PFSK-1 (cell line): ENCODE data around the gene SP2.

Experiments
- FOXP2 ChIP-seq: optimal IDR thresholded peaks from 2 replicates; pipeline ENCODE3; 2011; ENCODE audit warnings: borderline replicate concordance, control low read depth, inconsistent platforms; ENCODE audit not compliant: insufficient read depth; ENCODE audit errors: extremely low read length, extremely low read depth
- POLR2AphosphoS5 ChIP-seq: IDR thresholded peaks from 2 replicates; pipeline ENCODE4 v1.6.1; 2012; ENCODE audit warnings: low read depth, mild to moderate bottlenecking, control low read depth, low read length, moderate library complexity
- SIN3A ChIP-seq: IDR thresholded peaks from 2 replicates; pipeline ENCODE4 v1.6.1; 2012; ENCODE audit warnings: mild to moderate bottlenecking, low read length, moderate library complexity, borderline replicate concordance; ENCODE audit not compliant: insufficient read depth
- TAF1 ChIP-seq: IDR thresholded peaks from 2 replicates; pipeline ENCODE4 v1.6.1; 2012; ENCODE audit warnings: low read length, control low read depth, borderline replicate concordance; ENCODE audit not compliant: insufficient read depth
- TF ChIP-seq, protein P1 (sequence below), 2 experiments: IDR thresholded peaks; 2 replicates each; pipeline versions ENCODE4 v1.6.1 to v1.8.0; 2011 to 2012; ENCODE audit warnings: low read depth in 2 of 2, low read length in 2 of 2, control low read depth in 1 of 2, inconsistent platforms in 1 of 2, mild to moderate bottlenecking in 1 of 2, moderate library complexity in 1 of 2; ENCODE audit not compliant: insufficient read depth in 1 of 2

SP2 gene

DNA sequence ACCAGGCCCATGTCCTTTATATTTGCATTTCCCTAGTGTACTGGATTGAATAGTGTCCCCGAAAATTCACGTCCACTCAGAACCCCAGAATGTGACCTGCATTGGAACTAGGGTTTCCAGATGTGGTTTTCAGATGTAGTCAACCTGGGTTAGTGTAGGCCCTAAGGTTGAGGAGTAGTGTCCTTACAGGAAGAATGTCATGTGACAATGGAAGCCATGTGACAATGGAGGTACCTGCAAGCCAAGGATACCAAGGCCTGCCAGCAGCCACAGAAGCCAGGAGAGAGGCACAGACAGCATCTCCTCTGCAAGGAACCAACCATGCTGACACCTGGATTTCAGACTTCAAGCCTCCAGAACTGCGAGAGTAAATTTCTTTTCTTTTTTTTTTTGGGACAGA, 66.9 kb downstream of the SP2 start:
- TF ChIP-seq POLR2AphosphoS5 (no peak), SIN3A (no peak), TAF1 (no peak), FOXP2 (no peak)
- TF ChIP-seq, protein P1, sequence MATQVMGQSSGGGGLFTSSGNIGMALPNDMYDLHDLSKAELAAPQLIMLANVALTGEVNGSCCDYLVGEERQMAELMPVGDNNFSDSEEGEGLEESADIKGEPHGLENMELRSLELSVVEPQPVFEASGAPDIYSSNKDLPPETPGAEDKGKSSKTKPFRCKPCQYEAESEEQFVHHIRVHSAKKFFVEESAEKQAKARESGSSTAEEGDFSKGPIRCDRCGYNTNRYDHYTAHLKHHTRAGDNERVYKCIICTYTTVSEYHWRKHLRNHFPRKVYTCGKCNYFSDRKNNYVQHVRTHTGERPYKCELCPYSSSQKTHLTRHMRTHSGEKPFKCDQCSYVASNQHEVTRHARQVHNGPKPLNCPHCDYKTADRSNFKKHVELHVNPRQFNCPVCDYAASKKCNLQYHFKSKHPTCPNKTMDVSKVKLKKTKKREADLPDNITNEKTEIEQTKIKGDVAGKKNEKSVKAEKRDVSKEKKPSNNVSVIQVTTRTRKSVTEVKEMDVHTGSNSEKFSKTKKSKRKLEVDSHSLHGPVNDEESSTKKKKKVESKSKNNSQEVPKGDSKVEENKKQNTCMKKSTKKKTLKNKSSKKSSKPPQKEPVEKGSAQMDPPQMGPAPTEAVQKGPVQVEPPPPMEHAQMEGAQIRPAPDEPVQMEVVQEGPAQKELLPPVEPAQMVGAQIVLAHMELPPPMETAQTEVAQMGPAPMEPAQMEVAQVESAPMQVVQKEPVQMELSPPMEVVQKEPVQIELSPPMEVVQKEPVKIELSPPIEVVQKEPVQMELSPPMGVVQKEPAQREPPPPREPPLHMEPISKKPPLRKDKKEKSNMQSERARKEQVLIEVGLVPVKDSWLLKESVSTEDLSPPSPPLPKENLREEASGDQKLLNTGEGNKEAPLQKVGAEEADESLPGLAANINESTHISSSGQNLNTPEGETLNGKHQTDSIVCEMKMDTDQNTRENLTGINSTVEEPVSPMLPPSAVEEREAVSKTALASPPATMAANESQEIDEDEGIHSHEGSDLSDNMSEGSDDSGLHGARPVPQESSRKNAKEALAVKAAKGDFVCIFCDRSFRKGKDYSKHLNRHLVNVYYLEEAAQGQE (IDR thresholded peaks at IDR 0.05; ENCODE audit: insufficient read depth in 1 of 2, low read depth in 2 of 2, low read length in 2 of 2): no peak

DNA sequence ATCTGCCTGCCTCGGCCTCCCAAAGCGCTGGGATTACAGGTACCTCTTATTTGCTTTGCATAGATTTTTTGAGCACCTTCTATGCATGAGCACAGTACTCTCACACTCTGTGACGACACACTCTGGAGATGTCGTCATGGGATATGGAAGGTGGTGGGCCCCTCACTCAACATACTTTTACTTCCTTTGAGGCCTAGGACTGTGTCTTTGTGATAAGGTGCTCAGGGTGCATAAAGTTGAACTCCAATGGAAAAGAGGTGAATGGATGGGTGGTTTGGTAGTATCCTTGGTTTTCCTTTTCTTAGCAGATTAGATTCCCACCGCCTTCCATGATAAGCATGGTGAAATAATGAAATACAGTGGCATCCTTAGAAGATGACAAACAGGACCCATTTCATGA, 68.8 kb downstream of the SP2 start:
- TF ChIP-seq POLR2AphosphoS5: no peak
- TF ChIP-seq, protein P1 (IDR thresholded peaks at IDR 0.05; ENCODE audit: insufficient read depth in 1 of 2, low read depth in 2 of 2, low read length in 2 of 2): no peak
- no peak for TF ChIP-seq TAF1

- TF ChIP-seq FOXP2 (no peak), SIN3A (no peak), TAF1 (no peak)
- TF ChIP-seq, protein P1 (IDR thresholded peaks at IDR 0.05; ENCODE audit: insufficient read depth in 1 of 2, low read depth in 2 of 2, low read length in 2 of 2): no peak
Measured at GRCh38 chr17:47966079-47966519, 70.1 kb downstream of the SP2 start.

DNA sequence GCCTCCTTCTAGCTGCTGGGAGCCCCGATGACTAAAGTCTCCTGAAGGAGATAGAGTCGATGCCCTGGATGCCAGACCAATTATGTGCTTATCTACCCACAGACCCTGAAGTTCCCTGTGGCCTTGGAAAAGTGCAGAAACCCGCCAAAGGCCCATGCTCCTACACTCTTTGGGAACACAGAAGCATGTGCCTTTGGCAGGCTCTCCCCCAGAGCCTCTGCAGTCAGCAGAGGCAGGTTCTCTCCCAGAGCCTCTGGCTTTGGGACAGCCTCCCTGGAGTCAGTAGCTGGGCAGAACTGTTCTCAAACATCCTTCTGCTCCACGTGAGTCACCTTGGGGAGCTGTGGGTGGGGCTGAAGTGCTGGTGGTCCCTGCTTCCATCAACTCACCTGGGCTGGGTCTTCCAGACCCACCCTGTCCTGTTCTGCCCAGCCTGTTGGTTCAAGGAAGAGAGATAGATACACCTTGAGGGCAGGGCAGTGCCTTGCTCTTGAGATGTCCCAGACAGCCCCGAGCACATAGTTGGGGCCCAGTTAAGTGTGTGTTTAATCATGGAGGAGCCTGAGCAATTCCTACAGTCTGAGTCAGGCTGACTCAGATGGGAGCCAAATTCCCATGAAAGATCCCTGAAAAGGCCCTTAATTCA, 71.7 kb downstream of the SP2 start:
- TF ChIP-seq TAF1: no peak
- TF ChIP-seq, protein P1 (IDR thresholded peaks at IDR 0.05; ENCODE audit: insufficient read depth in 1 of 2, low read depth in 2 of 2, low read length in 2 of 2): no peak
- no peak for TF ChIP-seq POLR2AphosphoS5
- no peak for TF ChIP-seq SIN3A
- no peak for TF ChIP-seq FOXP2

GRCh38 chr17:47968836-47969235, 72.8 kb downstream of the SP2 start:
- TF ChIP-seq FOXP2: no peak
- no peak for TF ChIP-seq POLR2AphosphoS5
- no peak for TF ChIP-seq SIN3A
- no peak for TF ChIP-seq TAF1
- TF ChIP-seq, protein P1 (IDR thresholded peaks at IDR 0.05; ENCODE audit: insufficient read depth in 1 of 2, low read depth in 2 of 2, low read length in 2 of 2): no peak
